GM10248 (cell line): Measurements from ENCODE around the gene DYDC2.

Source experiments
- CTCF ChIA-PET: fragments of 300-600 bp; sonication (Branson Sonifier 250); formaldehyde crosslinking; extraction: SDS; loops from one replicate; lab custom pipeline; 2021; ENCODE audit warnings: antibody characterized with exemption; lab: Yijun Ruan, JAX
- POLR2A ChIA-PET: fragments of 350-650 bp; sonication (Branson Sonifier 250); formaldehyde crosslinking; extraction: SDS; loops from one replicate; lab custom pipeline; 2020; ENCODE audit warnings: antibody characterized with exemption; lab: Yijun Ruan, JAX
- DNase-seq: peaks from one replicate; pipeline ENCODE4 v3.0.0; 2012; ENCODE audit errors: extremely low spot score
- CTCF ChIP-seq: IDR thresholded peaks from 2 replicates; pipeline ENCODE4 v1.5.1; 2012; ENCODE audit warnings: mild to moderate bottlenecking, low read depth; ENCODE audit errors: extremely low read depth, missing control alignments, control extremely low read depth

The DYDC2 gene

DNA sequence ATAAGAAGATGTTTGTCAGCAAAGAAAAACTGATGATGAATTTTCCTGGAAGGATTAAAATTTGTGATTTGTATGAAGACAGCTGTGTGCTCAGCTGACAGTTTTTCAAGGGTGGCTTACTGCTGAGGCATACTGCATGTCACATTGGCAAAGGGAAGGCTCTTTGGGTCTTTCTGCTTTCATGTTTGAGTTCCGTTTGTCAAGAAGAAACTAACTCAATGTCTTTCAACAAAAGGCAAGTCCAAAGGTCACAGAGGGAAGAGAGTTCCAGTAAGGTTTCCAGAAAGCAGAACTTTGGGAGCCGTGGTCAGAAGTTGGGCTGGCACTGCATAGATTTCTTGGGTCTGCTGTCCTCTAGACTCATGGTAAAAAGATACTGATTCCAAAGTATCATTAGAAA lies 16.9 kb downstream of the DYDC2 start:
- TF ChIP-seq CTCF, result no peak
- ChIA-PET CTCF (interaction anchor here (0.8 to 1.5 kb wide), 3 partner anchors 9 to 132 kb away, joined by 3 to 5 read pairs (median 4); no protein-coding TSS in a partner anchor), POLR2A (no interaction called here)
- DNase-seq, result no peak

DNA sequence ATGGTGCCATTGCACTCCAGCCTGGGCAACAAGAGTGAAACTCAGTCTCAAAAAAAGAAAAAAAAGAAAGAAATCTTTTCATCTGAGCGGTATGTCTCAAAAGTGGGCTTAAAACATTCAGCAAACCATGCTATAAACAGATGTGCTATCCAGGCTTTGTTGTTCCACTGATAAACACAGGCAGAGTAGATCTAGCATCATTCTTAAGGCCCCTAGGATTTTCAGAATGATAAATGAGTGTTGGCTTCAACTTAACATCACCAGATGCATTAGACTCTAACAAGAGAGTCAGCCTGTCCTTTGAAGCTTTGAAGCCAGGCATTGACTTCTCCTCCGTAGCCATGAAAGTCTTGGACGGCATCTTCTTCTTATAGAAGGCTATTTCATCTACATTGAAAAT lies 23.1 kb downstream of the DYDC2 start:
- CTCF ChIA-PET, result interaction anchor here (1.1 to 7.1 kb wide), 6 partner anchors 13 to 283 kb away, joined by 3 to 57 read pairs (median 4); no protein-coding TSS in a partner anchor
- DNase-seq, result no peak
- no peak for TF ChIP-seq CTCF
- POLR2A ChIA-PET, result no interaction called here

GRCh38 chr10:80380185-80380584 lies 23.6 kb downstream of the DYDC2 start:
- no peak for DNase-seq
- ChIA-PET CTCF (interaction anchor here (1.1 to 7.1 kb wide), 5 partner anchors 12 to 283 kb away, joined by 3 to 57 read pairs (median 4); no protein-coding TSS in a partner anchor), POLR2A (no interaction called here)
- TF ChIP-seq CTCF, result no peak

- TF ChIP-seq CTCF, result peak; percentile 60
- ChIA-PET POLR2A (no interaction called here), CTCF (interaction anchor here (0.9 to 7.1 kb wide), 18 partner anchors 10 to 216 kb away, joined by 3 to 57 read pairs (median 4); no protein-coding TSS in a partner anchor)
- DNase-seq, result peak; percentile 58
Observed at GRCh38 chr10:80382989-80383388, 26.4 kb downstream of the DYDC2 start.

- no peak for DNase-seq
- ChIA-PET CTCF (interaction anchor here (0.9 to 1.0 kb wide), 2 partner anchors 12 to 53 kb away, joined by 3 read pairs; no protein-coding TSS in a partner anchor), POLR2A (no interaction called here)
- TF ChIP-seq CTCF, result no peak
Observed at GRCh38 chr10:80390740-80391139, 34.2 kb downstream of the DYDC2 start.

- no peak for DNase-seq
- ChIA-PET CTCF (interaction anchor here (1.3 to 1.6 kb wide), 3 partner anchors 12 to 51 kb away, joined by 4 to 5 read pairs (median 4); no protein-coding TSS in a partner anchor), POLR2A (no interaction called here)
- TF ChIP-seq CTCF, result no peak
Observed at GRCh38 chr10:80392250-80392649, 35.7 kb downstream of the DYDC2 start.
